HEK293T (cell line): ENCODE data around the gene PCGF1.

Source experiments
- CTBP1 ChIP-seq: fragments of 450-650 bp; IDR thresholded peaks from 2 replicates; pipeline ENCODE4 v1.6.1; 2016; ENCODE audit warnings: borderline replicate concordance
- ELF4 ChIP-seq: fragments of 450-650 bp; IDR thresholded peaks from 2 replicates; pipeline ENCODE4 v1.6.1; 2017; ENCODE audit warnings: antibody characterized with exemption
- FOXA1 ChIP-seq: fragments of 450-650 bp; IDR thresholded peaks from 2 replicates; pipeline ENCODE4 v1.6.1; 2016; ENCODE audit warnings: mild to moderate bottlenecking
- FOXM1 ChIP-seq: fragments of 450-650 bp; IDR thresholded peaks from 2 replicates; pipeline ENCODE4 v1.6.1; 2017; ENCODE audit warnings: mild to moderate bottlenecking, borderline replicate concordance
- L3MBTL2 ChIP-seq: fragments of 450-650 bp; conservative IDR thresholded peaks from 2 replicates; pipeline ENCODE4 v1.6.1; 2016; ENCODE audit warnings: mild to moderate bottlenecking
- PKNOX1 ChIP-seq: fragments of 450-650 bp; IDR thresholded peaks from 2 replicates; pipeline ENCODE4 v1.6.1; 2016
- SP1 ChIP-seq: fragments of 450-650 bp; IDR thresholded peaks from 2 replicates; pipeline ENCODE4 v1.6.1; 2017
- ZNF384 ChIP-seq: fragments of 450-650 bp; IDR thresholded peaks from 2 replicates; pipeline ENCODE4 v1.6.1; 2016

DNA sequence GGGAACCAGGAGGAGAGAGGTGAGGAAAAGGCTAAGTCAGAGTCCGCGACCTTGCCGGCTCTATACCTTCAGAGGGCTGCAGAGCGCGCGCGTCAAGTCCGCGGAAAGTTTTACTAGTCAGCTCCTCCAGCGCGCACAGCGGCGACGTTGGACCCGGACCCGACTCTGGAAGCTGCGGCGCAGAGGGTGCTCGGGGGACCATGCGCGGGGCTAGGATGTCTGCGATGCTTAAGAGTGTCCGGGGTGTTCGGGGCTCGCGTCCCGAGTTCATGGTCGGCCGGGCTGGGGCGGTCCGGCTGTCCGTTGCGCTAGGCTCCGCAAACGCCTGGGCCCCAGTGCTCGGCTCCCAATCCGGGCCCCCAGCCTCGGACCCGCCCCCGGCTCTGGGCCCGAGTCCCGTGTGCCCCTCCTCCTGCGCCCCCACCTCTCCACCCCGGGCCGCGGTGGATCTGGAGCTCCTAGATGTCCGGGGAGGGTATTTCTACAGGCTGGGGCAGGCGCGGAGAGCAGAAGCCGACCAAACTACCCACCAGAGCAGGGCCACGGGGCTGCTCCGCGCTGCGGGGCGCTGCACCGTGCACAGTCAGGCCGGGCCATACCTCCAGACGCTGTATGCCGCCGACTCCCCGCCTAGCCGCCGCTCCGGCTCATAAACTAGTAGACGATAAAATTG is 8.1 kb downstream of the PCGF1 start, which contains the start of gene LBX2:
- TF ChIP-seq ELF4 (no peak), FOXA1 (no peak), ZNF384 (no peak), SP1 (no peak), PKNOX1 (no peak), L3MBTL2 (no peak), FOXM1 (no peak), CTBP1 (no peak)
